NCI-H1092 (cell line): ENCODE results near the gene AMPD2.

Experiments
- DNase-seq: peaks from one replicate; lab custom pipeline; 2025; lab: John Stamatoyannopoulos, UW

The AMPD2 gene

GRCh38 chr1:109630898-109631512 is 11.4 kb downstream of the AMPD2 start:
- DNase-seq = no peak

GRCh38 chr1:109631513-109632505 is 12.2 kb downstream of the AMPD2 start:
- DNase-seq = no peak

GRCh38 chr1:109632671-109633346 is 13.2 kb downstream of the AMPD2 start:
- peak; percentile 89 for DNase-seq

- no peak for DNase-seq
These were observed 14.7 kb downstream of the AMPD2 start for GRCh38 chr1:109634292-109634691.

GRCh38 chr1:109634771-109635750 is 15.4 kb downstream of the AMPD2 start:
- DNase-seq = no peak

- DNase-seq = no peak
These were observed 16.2 kb downstream of the AMPD2 start for GRCh38 chr1:109635862-109636200.

- DNase-seq = no peak
These were observed 16.7 kb downstream of the AMPD2 start for GRCh38 chr1:109636201-109636952.

- DNase-seq = no peak
These were observed 17.8 kb downstream of the AMPD2 start for GRCh38 chr1:109637446-109637845.

- DNase-seq = no peak
These were observed 19.6 kb downstream of the AMPD2 start for GRCh38 chr1:109639063-109639840.

- no peak for DNase-seq
These were observed 20.2 kb downstream of the AMPD2 start for GRCh38 chr1:109639841-109640184.

GRCh38 chr1:109640285-109640865 is 20.7 kb downstream of the AMPD2 start:
- peak; percentile 50 for DNase-seq

- no peak for DNase-seq
These were observed 21.6 kb downstream of the AMPD2 start for GRCh38 chr1:109641078-109641740.

- DNase-seq = no peak
These were observed 22.2 kb downstream of the AMPD2 start for GRCh38 chr1:109641861-109642260.

- DNase-seq = no peak
These were observed 23.0 kb downstream of the AMPD2 start for GRCh38 chr1:109642626-109643025.

- DNase-seq = peak; percentile 68
These were observed 24.0 kb downstream of the AMPD2 start for GRCh38 chr1:109643385-109644230.

- no peak for DNase-seq
These were observed 25.0 kb downstream of the AMPD2 start for GRCh38 chr1:109644670-109645069.

- no peak for DNase-seq
These were observed 29.9 kb downstream of the AMPD2 start for GRCh38 chr1:109649491-109649914.

GRCh38 chr1:109650609-109651008 is 31.0 kb downstream of the AMPD2 start:
- no peak for DNase-seq
